HEK293 (cell line): ENCODE results near the gene POLR2E.
A peak's percentile ranks its signal among the peaks of the same experiment; 100 is the strongest.

Experiments
- BCL11A ChIP-seq: fragments of 450-650 bp; formaldehyde crosslinking; IDR thresholded peaks from 2 replicates; pipeline ENCODE4 v1.5.1; 2016; ENCODE audit warnings: low read depth, missing biosample characterization, missing genetic modification characterization
- BCL11B ChIP-seq: fragments of 450-650 bp; formaldehyde crosslinking; IDR thresholded peaks from 2 replicates; pipeline ENCODE4 v1.5.1; 2016; ENCODE audit warnings: low read depth, missing biosample characterization, missing genetic modification characterization
- GLI2 ChIP-seq: fragments of 450-650 bp; formaldehyde crosslinking; IDR thresholded peaks from 2 replicates; pipeline ENCODE4; 2017; ENCODE audit warnings: missing biosample characterization, missing genetic modification characterization, low read depth, borderline replicate concordance
- HOXA7 ChIP-seq: sonication (generic); formaldehyde crosslinking; IDR thresholded peaks from 2 replicates; pipeline ENCODE4 v1.8.1; 2022; ENCODE audit warnings: missing genetic modification reagents, borderline replicate concordance
- KLF17 ChIP-seq: fragments of 450-650 bp; formaldehyde crosslinking; IDR thresholded peaks from 2 replicates; pipeline ENCODE4 v1.5.1; 2016; ENCODE audit warnings: missing biosample characterization, missing genetic modification characterization
- KLF7 ChIP-seq: fragments of 450-650 bp; formaldehyde crosslinking; IDR thresholded peaks from 2 replicates; pipeline ENCODE4 v1.5.1; 2016; ENCODE audit warnings: missing biosample characterization, missing genetic modification characterization, borderline replicate concordance
- KLF8 ChIP-seq: fragments of 450-650 bp; formaldehyde crosslinking; IDR thresholded peaks from 2 replicates; pipeline ENCODE4 v1.5.1; 2016; ENCODE audit warnings: missing biosample characterization, missing genetic modification characterization
- PRDM1 ChIP-seq: fragments of 450-650 bp; formaldehyde crosslinking; IDR thresholded peaks from 2 replicates; pipeline ENCODE4; 2016; ENCODE audit warnings: missing biosample characterization, missing genetic modification characterization
- ZBTB1 ChIP-seq: fragments of 450-650 bp; formaldehyde crosslinking; IDR thresholded peaks from 2 replicates; pipeline ENCODE4 v1.5.1; 2016; ENCODE audit warnings: missing biosample characterization, missing genetic modification characterization
- ZBTB11 ChIP-seq: fragments of 450-650 bp; formaldehyde crosslinking; conservative IDR thresholded peaks from 2 replicates; pipeline ENCODE4 v1.5.1; 2016; ENCODE audit warnings: low read depth, missing biosample characterization, missing genetic modification characterization
- ZBTB7A ChIP-seq: fragments of 450-650 bp; formaldehyde crosslinking; IDR thresholded peaks from 2 replicates; pipeline ENCODE4 v1.5.1; 2016; ENCODE audit warnings: low read depth, missing biosample characterization, missing genetic modification characterization
- ZBTB8A ChIP-seq: fragments of 450-650 bp; formaldehyde crosslinking; IDR thresholded peaks from 2 replicates; pipeline ENCODE4 v1.5.1; 2016; ENCODE audit warnings: missing biosample characterization, missing genetic modification characterization
- ZFP41 ChIP-seq: fragments of 450-650 bp; formaldehyde crosslinking; IDR thresholded peaks from 2 replicates; pipeline ENCODE4 v1.5.1; 2016; ENCODE audit warnings: missing biosample characterization, missing genetic modification characterization, borderline replicate concordance
- ZIC2 ChIP-seq: fragments of 450-650 bp; formaldehyde crosslinking; IDR thresholded peaks from 2 replicates; pipeline ENCODE4 v1.5.1; 2016; ENCODE audit warnings: missing biosample characterization, missing genetic modification characterization
- ZNF133 ChIP-seq: fragments of 450-650 bp; formaldehyde crosslinking; IDR thresholded peaks from 2 replicates; pipeline ENCODE4 v1.5.1; 2016; ENCODE audit warnings: missing biosample characterization, missing genetic modification characterization
- ZNF398 ChIP-seq: fragments of 450-650 bp; formaldehyde crosslinking; IDR thresholded peaks from 2 replicates; pipeline ENCODE4 v1.5.1; 2017; ENCODE audit warnings: missing biosample characterization, missing genetic modification characterization
- ZNF416 ChIP-seq: fragments of 450-650 bp; formaldehyde crosslinking; IDR thresholded peaks from 2 replicates; pipeline ENCODE4 v1.5.1; 2016; ENCODE audit warnings: missing biosample characterization, missing genetic modification characterization
- ZNF488 ChIP-seq: fragments of 450-650 bp; formaldehyde crosslinking; IDR thresholded peaks from 2 replicates; pipeline ENCODE4 v1.5.1; 2016; ENCODE audit warnings: missing biosample characterization, missing genetic modification characterization
- ZNF501 ChIP-seq: fragments of 450-650 bp; formaldehyde crosslinking; IDR thresholded peaks from 2 replicates; pipeline ENCODE4 v1.5.1; 2016; ENCODE audit warnings: missing biosample characterization, missing genetic modification characterization
- ZNF513 ChIP-seq: fragments of 450-650 bp; IDR thresholded peaks from 2 replicates; pipeline ENCODE4 v1.5.1; 2018; ENCODE audit warnings: missing biosample characterization, missing genetic modification characterization
- ZNF514 ChIP-seq: fragments of 450-650 bp; formaldehyde crosslinking; IDR thresholded peaks from 2 replicates; pipeline ENCODE4 v1.5.1; 2016; ENCODE audit warnings: missing biosample characterization, missing genetic modification characterization
- ZNF548 ChIP-seq: fragments of 450-650 bp; formaldehyde crosslinking; IDR thresholded peaks from 2 replicates; pipeline ENCODE4 v1.5.1; 2016; ENCODE audit warnings: missing biosample characterization, missing genetic modification characterization
- ZNF580 ChIP-seq: fragments of 450-650 bp; formaldehyde crosslinking; IDR thresholded peaks from 2 replicates; pipeline ENCODE4 v1.5.1; 2016; ENCODE audit warnings: missing biosample characterization, missing genetic modification characterization
- ZNF629 ChIP-seq: fragments of 450-650 bp; formaldehyde crosslinking; IDR thresholded peaks from 2 replicates; pipeline ENCODE4 v1.5.1; 2017; ENCODE audit warnings: missing biosample characterization, missing genetic modification characterization
- ZNF639 ChIP-seq: fragments of 450-650 bp; formaldehyde crosslinking; IDR thresholded peaks from 2 replicates; pipeline ENCODE4 v1.5.1; 2016; ENCODE audit warnings: missing biosample characterization, missing genetic modification characterization
- ZNF747 ChIP-seq: fragments of 450-650 bp; formaldehyde crosslinking; IDR thresholded peaks from 2 replicates; pipeline ENCODE4 v1.5.1; 2016; ENCODE audit warnings: missing biosample characterization, missing genetic modification characterization
- ZNF791 ChIP-seq: fragments of 450-650 bp; formaldehyde crosslinking; IDR thresholded peaks from 2 replicates; pipeline ENCODE4 v1.5.1; 2016; ENCODE audit warnings: missing biosample characterization, missing genetic modification characterization
- ZNF830 ChIP-seq: fragments of 450-650 bp; IDR thresholded peaks from 2 replicates; pipeline ENCODE4 v1.5.0; 2018; ENCODE audit warnings: missing biosample characterization, missing genetic modification characterization, low read depth, mild to moderate bottlenecking, moderate library complexity
- ZNF837 ChIP-seq: fragments of 450-650 bp; formaldehyde crosslinking; IDR thresholded peaks from 2 replicates; pipeline ENCODE4 v1.5.1; 2016; ENCODE audit warnings: missing biosample characterization, missing genetic modification characterization
- ZSCAN30 ChIP-seq: fragments of 450-650 bp; IDR thresholded peaks from 2 replicates; pipeline ENCODE4 v1.5.1; 2018; ENCODE audit warnings: missing biosample characterization, mild to moderate bottlenecking, missing genetic modification characterization, moderate library complexity

The POLR2E gene

GRCh38 chr19:1041272-1041834 lies 53.8 kb downstream of the POLR2E start (continued):
- TF ChIP-seq ZNF513 (peak; percentile 54; the same call in 1 of the 2 replicates), ZBTB1 (no peak), ZNF488 (tag by site-specific recombination) (no peak), ZBTB8A (tag by site-specific recombination) (no peak), ZNF501 (no peak), ZNF133 (tag by site-specific recombination) (no peak), ZBTB11 (tag by site-specific recombination) (no peak), BCL11A (tag by site-specific recombination) (peak; percentile 48; the same call in 1 of the 2 replicates), ZNF398 (tag by site-specific recombination) (no peak; the same call in 1 of the 2 replicates), ZNF791 (tag by site-specific recombination) (no peak), ZIC2 (tag by site-specific recombination) (no peak), PRDM1 (no peak), KLF8 (tag by site-specific recombination) (no peak), ZNF837 (tag by site-specific recombination) (no peak), ZNF580 (peak; percentile 96), ZNF548 (no peak), ZNF514 (tag by site-specific recombination) (no peak), ZNF416 (tag by site-specific recombination) (no peak), HOXA7 (CRISPR knock-in tag) (no peak), KLF7 (tag by site-specific recombination) (no peak), ZNF629 (tag by site-specific recombination) (no peak), ZBTB7A (0 out of 2 replicates have a peak, but pooled peaks have one; percentile 14), KLF17 (tag by site-specific recombination) (0 out of 2 replicates have a peak, but pooled peaks have one; percentile 9), BCL11B (tag by site-specific recombination) (no peak), ZNF639 (no peak), GLI2 (no peak), ZNF747 (tag by site-specific recombination) (no peak), ZNF830 (tag by site-specific recombination) (no peak), ZSCAN30 (peak; percentile 9; the same call in 1 of the 2 replicates), ZFP41 (tag by site-specific recombination) (no peak)
